Fibroblast of the aortic adventitia (primary cell): ENCODE results near the gene ZNF555. TPM values are rescaled to one million over a fixed set of nuclear protein-coding genes. Genes with fewer than 3 reads are reported as not detected.

Source experiments
- DNase-seq: peaks from one replicate; pipeline ENCODE4 v3.0.0-alpha.2; 2010; ENCODE audit warnings: low read depth
- H3K4me3 ChIP-seq: 2 replicates; pipeline ENCODE4 v1.5.1; 2011; ENCODE audit warnings: low read depth, mild to moderate bottlenecking, control low read depth, low read length, moderate library complexity
- total RNA-seq: library from RNA; depleted of rRNA; stranded (reverse); fragments of >200 nt; gene quantifications from 2 replicates; pipeline ENCODE4 v1.2.3, GENCODE V29; 2012; ENCODE audit warnings: low replicate concordance
- TF ChIP-seq, protein P1 (sequence below): IDR thresholded peaks from 2 replicates; pipeline ENCODE4 v1.5.1; 2011; ENCODE audit warnings: mild to moderate bottlenecking, low read length, control low read depth, inconsistent platforms; ENCODE audit not compliant: insufficient read depth

Gene ZNF555
- total RNA-seq, 1 donor: 7.0 TPM

DNA sequence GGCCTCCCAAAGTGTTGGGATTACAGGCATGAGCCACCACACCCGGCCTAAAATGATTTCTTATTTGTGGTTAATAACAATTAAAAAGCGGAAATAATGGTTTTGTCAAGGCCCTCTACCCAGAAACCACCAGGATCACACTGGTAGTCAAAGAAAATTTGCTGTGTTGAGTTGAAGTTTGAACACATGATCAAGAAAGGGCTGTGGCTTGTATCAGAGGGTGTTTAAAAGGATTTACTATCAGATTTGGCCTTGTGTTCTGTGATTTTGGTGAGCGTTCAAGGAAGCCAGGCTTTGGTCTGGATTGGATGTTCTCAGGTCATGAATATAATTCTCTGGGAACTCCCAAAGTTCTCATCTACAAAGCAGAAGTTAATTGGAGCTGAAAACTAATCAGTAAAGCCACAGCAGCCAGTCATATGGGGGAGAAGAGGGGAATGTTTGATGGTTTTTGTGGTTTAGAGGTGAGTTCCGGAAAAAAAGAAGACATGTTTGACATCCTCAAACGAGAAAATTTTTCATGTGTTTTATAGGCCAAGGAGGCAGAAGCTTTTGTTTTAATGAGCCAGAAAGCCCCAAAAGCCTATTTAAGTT lies 15.3 kb downstream of the ZNF555 start:
- no peak for DNase-seq
- H3K4me3 ChIP-seq: no peak overlapping the region
- TF ChIP-seq, protein P1, sequence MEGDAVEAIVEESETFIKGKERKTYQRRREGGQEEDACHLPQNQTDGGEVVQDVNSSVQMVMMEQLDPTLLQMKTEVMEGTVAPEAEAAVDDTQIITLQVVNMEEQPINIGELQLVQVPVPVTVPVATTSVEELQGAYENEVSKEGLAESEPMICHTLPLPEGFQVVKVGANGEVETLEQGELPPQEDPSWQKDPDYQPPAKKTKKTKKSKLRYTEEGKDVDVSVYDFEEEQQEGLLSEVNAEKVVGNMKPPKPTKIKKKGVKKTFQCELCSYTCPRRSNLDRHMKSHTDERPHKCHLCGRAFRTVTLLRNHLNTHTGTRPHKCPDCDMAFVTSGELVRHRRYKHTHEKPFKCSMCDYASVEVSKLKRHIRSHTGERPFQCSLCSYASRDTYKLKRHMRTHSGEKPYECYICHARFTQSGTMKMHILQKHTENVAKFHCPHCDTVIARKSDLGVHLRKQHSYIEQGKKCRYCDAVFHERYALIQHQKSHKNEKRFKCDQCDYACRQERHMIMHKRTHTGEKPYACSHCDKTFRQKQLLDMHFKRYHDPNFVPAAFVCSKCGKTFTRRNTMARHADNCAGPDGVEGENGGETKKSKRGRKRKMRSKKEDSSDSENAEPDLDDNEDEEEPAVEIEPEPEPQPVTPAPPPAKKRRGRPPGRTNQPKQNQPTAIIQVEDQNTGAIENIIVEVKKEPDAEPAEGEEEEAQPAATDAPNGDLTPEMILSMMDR: no peak

GRCh38 chr19:2858864-2859263 lies 17.6 kb downstream of the ZNF555 start:
- no peak for DNase-seq
- TF ChIP-seq, protein P1: no peak
- H3K4me3 ChIP-seq: no peak overlapping the region

DNA sequence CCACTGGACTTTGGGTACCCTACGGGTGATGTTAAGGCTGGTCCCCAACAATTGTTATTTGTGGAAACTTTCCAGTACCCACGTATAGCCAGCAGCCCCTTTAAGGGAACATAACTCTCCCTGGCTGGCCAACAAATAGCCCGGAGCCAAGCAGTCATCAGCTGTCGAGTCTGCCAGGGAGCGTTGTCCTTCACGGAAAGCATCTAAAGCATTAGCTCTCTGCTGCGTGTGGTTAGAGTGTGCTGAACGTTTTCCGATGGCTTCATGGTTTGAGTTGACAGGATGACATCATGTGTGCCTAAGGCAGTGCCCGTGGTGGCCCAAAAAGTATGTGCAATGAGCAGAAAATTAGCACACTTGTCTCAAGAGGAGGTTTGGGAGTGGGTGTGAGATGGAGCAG lies 22.5 kb downstream of the ZNF555 start:
- DNase-seq: no peak
- TF ChIP-seq, protein P1: no peak
- no peak overlapping the region for H3K4me3 ChIP-seq

- TF ChIP-seq, protein P1: no peak
- no peak for DNase-seq
Observed at GRCh38 chr19:2865334-2866100, 24.2 kb downstream of the ZNF555 start.

DNA sequence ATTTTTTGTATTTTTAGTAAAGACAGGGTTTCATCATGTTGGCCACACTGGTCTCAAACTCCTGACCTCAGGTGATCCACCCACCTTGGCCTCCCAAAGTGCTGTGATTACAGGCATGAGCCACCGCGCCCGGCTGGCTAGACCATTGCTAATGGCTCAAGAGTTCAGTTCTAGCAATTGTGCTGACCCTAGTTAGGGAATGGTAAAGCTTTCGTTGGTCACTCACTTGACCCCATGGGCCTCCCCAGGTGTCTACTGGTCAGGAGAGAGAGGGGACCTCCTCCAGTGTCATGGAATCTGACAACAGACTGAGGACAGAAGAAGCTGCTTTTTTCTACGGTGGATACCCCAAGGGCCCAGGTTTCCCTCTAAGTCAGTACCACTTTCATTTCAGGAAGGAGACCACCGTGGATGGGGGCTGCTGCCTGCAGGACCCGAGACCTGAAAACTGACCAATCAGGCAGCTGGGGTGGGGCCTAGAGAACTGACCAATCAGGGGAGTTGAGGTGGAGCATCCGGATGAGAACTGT lies 25.3 kb downstream of the ZNF555 start:
- TF ChIP-seq, protein P1: no peak
- no peak for DNase-seq
- no peak overlapping the region for H3K4me3 ChIP-seq

More at GRCh38 chr19:2865334-2866100, 24.2 kb downstream of the ZNF555 start:
- H3K4me3 ChIP-seq: no peak overlapping the region

DNA sequence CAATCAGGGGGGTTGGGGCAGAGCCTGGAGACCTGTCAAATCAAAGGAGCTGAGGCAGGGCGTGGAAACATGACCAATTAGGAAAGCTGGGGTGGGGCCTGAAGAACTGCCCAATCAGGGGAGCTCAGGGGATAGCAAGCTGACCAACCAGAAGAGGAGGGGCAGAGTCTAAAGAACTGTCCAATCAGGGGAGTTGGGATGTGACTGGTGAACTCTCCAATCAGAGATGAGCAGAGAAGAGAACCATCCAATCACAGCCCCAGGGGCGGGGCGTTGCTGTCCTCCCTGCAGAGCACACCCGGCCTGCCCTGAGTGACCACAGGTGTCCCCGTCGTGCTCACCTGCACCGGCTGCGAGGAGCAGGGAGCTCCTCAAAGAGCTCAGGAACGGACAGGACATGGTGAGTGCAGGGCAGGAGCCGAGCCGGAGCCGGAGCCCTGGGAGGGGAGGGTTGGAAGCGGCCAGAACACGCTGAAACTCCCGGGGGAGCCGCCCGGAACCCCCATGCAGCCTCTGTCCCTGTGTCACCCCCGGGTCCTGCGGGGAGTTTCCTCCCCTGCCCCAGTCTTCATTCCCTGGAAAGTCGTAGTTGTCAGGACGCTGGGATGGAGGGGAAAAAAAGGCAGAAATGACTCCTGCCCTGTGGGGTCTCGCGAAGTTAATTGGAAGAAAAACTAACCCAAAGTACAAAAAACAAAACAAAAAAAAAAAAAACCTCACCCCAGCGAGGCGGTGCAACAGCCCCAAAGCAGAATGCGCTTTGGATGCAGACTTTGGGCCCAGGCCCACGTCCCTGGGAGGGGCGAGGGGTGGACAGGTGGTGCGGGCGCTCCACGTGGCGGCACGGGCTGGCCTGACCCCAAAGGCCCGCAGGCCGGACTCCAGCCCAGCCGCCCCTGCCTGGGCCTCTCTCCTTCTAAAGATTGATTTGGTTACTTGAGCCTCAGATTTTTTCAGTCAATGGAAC lies 26.0 kb downstream of the ZNF555 start, which contains the start of gene ZNF556:
ZNF556 (plus strand) TSS at position 311 of the 967 bp plus-strand sequence; CDS start at position 398, 87 bp downstream.
- no peak for DNase-seq
- TF ChIP-seq, protein P1: no peak

More for the DNA sequence above, 26.0 kb downstream of the ZNF555 start, which contains the start of gene ZNF556:
- H3K4me3 ChIP-seq: no peak within 1 kb of the TSS
